ENCODE measurements around the gene TOGARAM2.

Gene TOGARAM2

DNA sequence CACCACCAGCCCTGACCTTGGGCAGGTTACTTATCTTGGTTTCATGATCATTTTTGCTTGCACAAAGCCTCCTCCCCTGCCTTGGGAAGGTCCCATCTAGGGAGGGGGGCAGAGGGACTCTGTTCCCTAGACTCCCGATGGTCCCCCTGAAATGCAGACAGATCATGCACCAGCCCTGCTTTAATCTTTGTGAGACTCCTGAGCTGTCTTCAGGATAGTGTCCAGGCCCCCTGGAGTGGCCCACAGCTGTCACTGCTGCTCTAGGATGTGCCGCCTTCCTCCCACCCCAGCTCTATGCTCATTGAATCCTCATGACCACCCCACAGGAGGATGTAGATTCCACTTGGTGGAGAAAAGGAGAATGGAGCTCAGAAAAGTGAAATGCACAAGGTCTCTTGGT, 65.2 kb downstream of the TOGARAM2 start:
- no peak overlapping the region for H3K4me2 ChIP-seq (ENCODE audit: low read length)
- H3K27ac ChIP-seq, result no peak overlapping the region
- no peak overlapping the region for H3K9ac ChIP-seq
- no peaks in the 10 kb centered on the region for H3K36me3 ChIP-seq (ENCODE audit: control insufficient read depth, insufficient read depth, low read length)
- H3K4me3 ChIP-seq (ENCODE audit: low read depth, low read length), result no peak overlapping the region
- H3K79me2 ChIP-seq, result no peaks in the 10 kb centered on the region
- TF ChIP-seq, protein P1, sequence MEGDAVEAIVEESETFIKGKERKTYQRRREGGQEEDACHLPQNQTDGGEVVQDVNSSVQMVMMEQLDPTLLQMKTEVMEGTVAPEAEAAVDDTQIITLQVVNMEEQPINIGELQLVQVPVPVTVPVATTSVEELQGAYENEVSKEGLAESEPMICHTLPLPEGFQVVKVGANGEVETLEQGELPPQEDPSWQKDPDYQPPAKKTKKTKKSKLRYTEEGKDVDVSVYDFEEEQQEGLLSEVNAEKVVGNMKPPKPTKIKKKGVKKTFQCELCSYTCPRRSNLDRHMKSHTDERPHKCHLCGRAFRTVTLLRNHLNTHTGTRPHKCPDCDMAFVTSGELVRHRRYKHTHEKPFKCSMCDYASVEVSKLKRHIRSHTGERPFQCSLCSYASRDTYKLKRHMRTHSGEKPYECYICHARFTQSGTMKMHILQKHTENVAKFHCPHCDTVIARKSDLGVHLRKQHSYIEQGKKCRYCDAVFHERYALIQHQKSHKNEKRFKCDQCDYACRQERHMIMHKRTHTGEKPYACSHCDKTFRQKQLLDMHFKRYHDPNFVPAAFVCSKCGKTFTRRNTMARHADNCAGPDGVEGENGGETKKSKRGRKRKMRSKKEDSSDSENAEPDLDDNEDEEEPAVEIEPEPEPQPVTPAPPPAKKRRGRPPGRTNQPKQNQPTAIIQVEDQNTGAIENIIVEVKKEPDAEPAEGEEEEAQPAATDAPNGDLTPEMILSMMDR (IDR thresholded peaks at IDR 0.05), result no peak
- no peak overlapping the region for H2AFZ ChIP-seq
- no peaks in the 10 kb centered on the region for H3K27me3 ChIP-seq (ENCODE audit: control insufficient read depth, insufficient read depth, low read length)
- H3K9me3 ChIP-seq (ENCODE audit: control insufficient read depth, low read length), result no peaks in the 10 kb centered on the region
- no peaks in the 10 kb centered on the region for H3K4me1 ChIP-seq

DNA sequence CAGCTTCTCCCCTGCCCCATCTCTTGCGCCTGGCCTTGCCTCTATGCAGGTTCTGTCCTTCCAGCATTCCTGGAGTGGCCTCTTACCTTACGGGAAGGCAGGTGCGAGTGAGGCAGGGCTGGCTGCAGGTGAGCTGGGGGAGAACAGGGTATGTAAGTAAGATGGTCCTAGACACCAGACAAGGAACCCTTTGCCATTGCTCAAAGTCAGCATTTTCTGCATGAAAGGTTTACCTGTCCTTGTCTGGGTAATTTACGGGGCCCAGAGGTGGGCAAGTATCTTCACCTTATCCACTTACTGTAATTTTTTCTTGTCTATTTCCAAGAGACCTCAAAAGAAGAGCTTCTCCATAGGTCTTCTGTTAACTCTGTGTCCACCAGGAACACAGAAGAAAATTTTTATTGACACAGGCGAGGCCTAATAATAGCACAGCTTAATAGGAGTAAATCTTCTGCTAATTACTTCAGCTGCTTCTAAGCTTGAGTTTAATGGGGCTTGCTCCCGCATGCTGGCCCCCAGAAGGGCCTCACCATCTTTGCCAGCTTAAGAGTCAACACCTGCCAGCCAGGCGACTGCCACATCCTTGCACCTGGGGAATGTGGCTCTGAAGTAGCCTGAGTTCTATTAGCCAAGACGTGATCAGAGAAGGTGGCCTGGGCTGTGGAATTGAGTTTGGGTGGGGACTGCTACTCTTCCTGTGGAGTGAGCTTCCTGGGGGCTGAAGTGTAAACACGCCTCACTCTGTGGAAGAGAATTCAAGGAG, 66.2 kb downstream of the TOGARAM2 start:
- Histone ChIP-seq H3K27ac (no peak overlapping the region), H3K4me2 (ENCODE audit: low read length) (no peak overlapping the region), H3K4me1 (no peaks in the 10 kb centered on the region), H3K27me3 (ENCODE audit: control insufficient read depth, insufficient read depth, low read length) (no peaks in the 10 kb centered on the region), H3K36me3 (ENCODE audit: control insufficient read depth, insufficient read depth, low read length) (no peaks in the 10 kb centered on the region), H3K79me2 (no peaks in the 10 kb centered on the region), H2AFZ (no peak overlapping the region), H3K4me3 (ENCODE audit: low read depth, low read length) (no peak overlapping the region), H3K9ac (no peak overlapping the region), H3K9me3 (ENCODE audit: control insufficient read depth, low read length) (no peaks in the 10 kb centered on the region)
- TF ChIP-seq, protein P1 (IDR thresholded peaks at IDR 0.05), result no peak

DNA sequence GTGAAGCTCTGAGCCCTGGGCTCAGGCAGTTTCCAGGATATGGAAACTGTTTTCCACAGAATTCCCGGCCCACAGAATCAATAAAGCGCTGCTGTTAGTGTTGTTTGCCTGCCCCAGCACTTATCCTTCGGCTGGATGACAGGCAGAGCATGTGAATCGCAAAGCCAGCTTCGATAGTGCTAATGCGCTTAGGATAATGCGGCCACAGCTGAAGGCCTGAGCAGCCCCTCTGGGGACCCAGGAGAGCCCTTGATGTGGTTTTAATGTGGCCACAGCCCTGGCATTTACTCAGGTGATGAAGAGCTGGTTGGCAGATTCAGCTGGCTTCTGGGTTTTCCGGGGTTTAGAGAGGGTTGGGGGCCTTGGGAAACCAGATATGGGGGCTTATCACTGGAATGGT, 69.5 kb downstream of the TOGARAM2 start:
- Histone ChIP-seq H2AFZ (no peak overlapping the region), H3K79me2 (no peaks in the 10 kb centered on the region), H3K27ac (no peak overlapping the region), H3K9ac (no peak overlapping the region), H3K27me3 (ENCODE audit: control insufficient read depth, insufficient read depth, low read length) (no peaks in the 10 kb centered on the region), H3K36me3 (ENCODE audit: control insufficient read depth, insufficient read depth, low read length) (no peaks in the 10 kb centered on the region), H3K9me3 (ENCODE audit: control insufficient read depth, low read length) (no peaks in the 10 kb centered on the region), H3K4me1 (no peaks in the 10 kb centered on the region), H3K4me2 (ENCODE audit: low read length) (no peak overlapping the region), H3K4me3 (ENCODE audit: low read depth, low read length) (no peak overlapping the region)
- TF ChIP-seq, protein P1 (IDR thresholded peaks at IDR 0.05), result no peak

DNA sequence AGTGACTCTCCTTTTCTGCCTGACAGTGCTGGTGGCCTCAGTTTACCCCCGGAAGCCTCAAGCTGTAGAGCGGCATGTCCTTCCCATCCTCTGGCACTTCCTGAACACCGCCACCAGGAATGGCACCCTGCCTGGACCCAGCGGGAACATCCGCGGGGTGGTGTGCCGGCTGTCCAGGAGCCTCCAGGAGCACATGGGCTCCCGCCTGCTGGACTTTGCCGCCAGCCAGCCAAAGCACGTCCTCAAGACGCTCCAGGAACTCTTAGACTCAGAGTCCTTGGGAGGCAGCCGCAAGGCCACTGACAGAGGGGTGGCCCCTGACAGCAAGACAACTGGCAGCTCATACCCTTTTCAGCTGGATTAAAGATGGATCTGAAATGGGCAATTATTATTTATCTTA, 70.6 kb downstream of the TOGARAM2 start:
- TF ChIP-seq, protein P1 (IDR thresholded peaks at IDR 0.05), result no peak
- no peaks in the 10 kb centered on the region for H3K9me3 ChIP-seq (ENCODE audit: control insufficient read depth, low read length)
- no peak overlapping the region for H2AFZ ChIP-seq
- H3K36me3 ChIP-seq (ENCODE audit: control insufficient read depth, insufficient read depth, low read length), result no peaks in the 10 kb centered on the region
- no peak overlapping the region for H3K9ac ChIP-seq
- no peak overlapping the region for H3K4me3 ChIP-seq (ENCODE audit: low read depth, low read length)
- no peaks in the 10 kb centered on the region for H3K4me1 ChIP-seq
- H3K27ac ChIP-seq, result no peak overlapping the region
- H3K4me2 ChIP-seq (ENCODE audit: low read length), result no peak overlapping the region
- no peaks in the 10 kb centered on the region for H3K79me2 ChIP-seq
- no peaks in the 10 kb centered on the region for H3K27me3 ChIP-seq (ENCODE audit: control insufficient read depth, insufficient read depth, low read length)

DNA sequence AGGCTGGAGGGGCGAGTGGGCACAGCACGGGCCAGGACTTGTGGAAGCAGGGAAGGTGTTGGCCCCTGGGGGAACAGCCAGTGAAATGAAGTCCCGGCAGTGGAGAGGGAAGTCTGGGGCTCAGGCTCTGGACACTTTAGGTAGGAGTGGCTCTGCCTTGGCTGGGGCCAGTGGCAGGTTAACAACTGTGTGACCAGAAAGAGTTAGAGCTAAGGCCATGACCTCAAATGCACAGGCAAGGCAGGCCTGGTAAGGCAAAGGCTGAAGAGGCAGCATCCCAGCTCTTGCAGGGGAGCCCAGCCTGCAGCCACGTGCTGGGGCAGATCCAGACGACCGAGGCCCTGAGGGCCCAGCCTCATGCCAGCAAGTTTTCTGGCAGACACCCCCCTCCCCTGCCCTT, 71.7 kb downstream of the TOGARAM2 start:
- TF ChIP-seq, protein P1 (IDR thresholded peaks at IDR 0.05), result no peak
- no peak overlapping the region for H3K4me2 ChIP-seq (ENCODE audit: low read length)
- no peaks in the 10 kb centered on the region for H3K4me1 ChIP-seq
- H2AFZ ChIP-seq, result no peak overlapping the region
- H3K79me2 ChIP-seq, result no peaks in the 10 kb centered on the region
- H3K4me3 ChIP-seq (ENCODE audit: low read depth, low read length), result no peak overlapping the region
- no peaks in the 10 kb centered on the region for H3K36me3 ChIP-seq (ENCODE audit: control insufficient read depth, insufficient read depth, low read length)
- no peaks in the 10 kb centered on the region for H3K9me3 ChIP-seq (ENCODE audit: control insufficient read depth, low read length)
- no peak overlapping the region for H3K27ac ChIP-seq
- no peak overlapping the region for H3K9ac ChIP-seq
- H3K27me3 ChIP-seq (ENCODE audit: control insufficient read depth, insufficient read depth, low read length), result no peaks in the 10 kb centered on the region
